ENCODE measurements around the gene POLR1F.

DNA sequence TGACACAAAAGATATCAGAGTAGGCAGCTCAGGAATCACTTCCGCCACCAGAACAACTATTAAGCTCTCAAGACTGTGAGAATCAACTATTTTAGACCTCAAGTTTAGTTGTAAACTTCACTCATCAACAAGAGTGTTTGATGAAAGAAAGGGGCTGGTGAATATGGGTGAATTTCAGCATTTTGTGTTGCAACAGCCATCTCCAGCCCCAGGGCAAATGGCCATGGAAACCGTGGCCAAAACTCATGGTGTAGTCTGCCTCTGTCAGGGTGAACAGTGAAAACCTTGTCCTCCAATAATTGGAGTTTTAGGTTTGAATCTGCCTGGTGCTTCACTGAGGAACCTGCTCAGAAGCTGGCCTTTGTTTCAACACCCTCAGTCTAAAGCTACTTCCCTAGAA, 60.0 kb downstream of the POLR1F start:
- TF ChIP-seq CTCF (IDR thresholded peaks at IDR 0.05) (no peak), POLR2A (IDR thresholded peaks at IDR 0.05) (no peak)

All from thyroid gland (tissue), 4 donors.